Large intestine (tissue), 3 donors: Measurements from ENCODE around the gene CCDC88C. TPM values are rescaled to one million over a fixed set of nuclear protein-coding genes. Genes with fewer than 3 reads are reported as not detected.
"Not testable (repeated sequence)": the region's sequence is repeated elsewhere in the genome, so short reads cannot be mapped to it uniquely, and the experiment has no call there.

ENCODE experiments used
- DNase-seq, 2 donors: peaks; one replicate each; pipeline versions ENCODE4 v3.0.0 to v3.0.0-alpha.2; 2013
- H3K27ac ChIP-seq: one replicate; pipeline ENCODE4 v1.5.1; 2013; ENCODE audit warnings: low read length
- H3K27me3 ChIP-seq: 2 replicates; pipeline ENCODE4 v1.6.1; 2013; ENCODE audit warnings: low read length; ENCODE audit not compliant: control insufficient read depth, insufficient read depth
- H3K36me3 ChIP-seq: 2 replicates; pipeline ENCODE4 v1.6.1; 2013; ENCODE audit warnings: low read length; ENCODE audit not compliant: control insufficient read depth, insufficient read depth
- H3K4me1 ChIP-seq: one replicate; pipeline ENCODE4 v1.6.1; 2013; ENCODE audit warnings: low read length; ENCODE audit not compliant: control insufficient read depth, insufficient read depth
- H3K4me3 ChIP-seq: one replicate; pipeline ENCODE4 v1.5.1; 2013; ENCODE audit warnings: low read length
- H3K9me3 ChIP-seq: one replicate; pipeline ENCODE4 v1.6.1; 2013; ENCODE audit warnings: mild to moderate bottlenecking, low read depth, low read length, moderate library complexity; ENCODE audit not compliant: control insufficient read depth
- WGBS: methylation state at CpG from one replicate; pipeline ENCODE4 v1.1.5; 2013; ENCODE audit warnings: low lambda C conversion rate; ENCODE audit not compliant: insufficient coverage; 5-methylcytosine and 5-hydroxymethylcytosine counted together
- polyA plus RNA-seq: library from polyadenylated mRNA; unstranded; fragments of 120-200 nt; gene quantifications from one replicate; pipeline ENCODE4 v1.2.1, GENCODE V29; 2013

The CCDC88C gene
- polyA plus RNA-seq, 1 donor, result 28.0 TPM

GRCh38 chr14:91409240-91409639 lies 8.4 kb downstream of the CCDC88C start:
- not testable (repeated sequence) for H3K27me3 ChIP-seq, H3K27ac ChIP-seq, H3K9me3 ChIP-seq, DNase-seq, H3K4me3 ChIP-seq
- Histone ChIP-seq H3K4me1 (peaks cover 14% of the 10 kb centered on the region), H3K36me3 (peaks cover 18% of the 10 kb centered on the region)
- no CpG with 5 or more reads among the region's 6 CpGs for WGBS

- no peak for DNase-seq
- no peak overlapping the region for H3K4me3 ChIP-seq
- H3K36me3 ChIP-seq, result peaks cover 18% of the 10 kb centered on the region
- H3K27ac ChIP-seq, result no peak overlapping the region
- H3K9me3 ChIP-seq, result no peaks in the 10 kb centered on the region
- no CpG with 5 or more reads among the region's 5 CpGs for WGBS
- H3K27me3 ChIP-seq, result no peaks in the 10 kb centered on the region
- H3K4me1 ChIP-seq, result peaks cover 14% of the 10 kb centered on the region
These were observed 10.6 kb downstream of the CCDC88C start for GRCh38 chr14:91406982-91407381.

GRCh38 chr14:91406451-91406850 lies 11.2 kb downstream of the CCDC88C start:
- H3K27me3 ChIP-seq, result no peaks in the 10 kb centered on the region
- H3K4me3 ChIP-seq, result no peak overlapping the region
- DNase-seq, result no peak
- H3K36me3 ChIP-seq, result peaks cover 18% of the 10 kb centered on the region
- H3K4me1 ChIP-seq, result peaks cover 14% of the 10 kb centered on the region
- H3K9me3 ChIP-seq, result no peaks in the 10 kb centered on the region
- WGBS, result no CpG with 5 or more reads among the region's 8 CpGs
- no peak overlapping the region for H3K27ac ChIP-seq

GRCh38 chr14:91405724-91406435 lies 11.7 kb downstream of the CCDC88C start:
- Histone ChIP-seq H3K27ac (no peak overlapping the region), H3K4me3 (no peak overlapping the region), H3K36me3 (peaks cover 18% of the 10 kb centered on the region), H3K27me3 (no peaks in the 10 kb centered on the region), H3K9me3 (no peaks in the 10 kb centered on the region), H3K4me1 (peaks cover 15% of the 10 kb centered on the region)
- no peak for DNase-seq
- no CpG with 5 or more reads among the region's 7 CpGs for WGBS

GRCh38 chr14:91405241-91405721 lies 12.3 kb downstream of the CCDC88C start:
- WGBS, result no CpG with 5 or more reads among the region's 14 CpGs
- Histone ChIP-seq H3K27me3 (no peaks in the 10 kb centered on the region), H3K4me3 (no peak overlapping the region), H3K36me3 (peaks cover 18% of the 10 kb centered on the region), H3K9me3 (no peaks in the 10 kb centered on the region), H3K27ac (no peak overlapping the region), H3K4me1 (peaks cover 21% of the 10 kb centered on the region)
- no peak for DNase-seq

GRCh38 chr14:91402771-91403600 lies 14.6 kb downstream of the CCDC88C start:
- Histone ChIP-seq H3K4me3 (no peak overlapping the region), H3K27ac (peak overlapping the region; percentile 64), H3K4me1 (peaks cover 30% of the 10 kb centered on the region), H3K9me3 (no peaks in the 10 kb centered on the region), H3K36me3 (peaks cover 16% of the 10 kb centered on the region), H3K27me3 (no peaks in the 10 kb centered on the region)
- DNase-seq, result peak in 1 of 2 donors; percentile 81
- WGBS, result 0% methylated on average over 1 of the region's 18 CpGs

- Histone ChIP-seq H3K4me3 (no peak overlapping the region), H3K27me3 (no peaks in the 10 kb centered on the region), H3K36me3 (peaks cover 11% of the 10 kb centered on the region), H3K27ac (peak overlapping the region; percentile 64), H3K9me3 (no peaks in the 10 kb centered on the region), H3K4me1 (peaks cover 36% of the 10 kb centered on the region)
- no peak for DNase-seq
- WGBS, result 7% methylated on average over 2 of the region's 6 CpGs
These were observed 15.3 kb downstream of the CCDC88C start for GRCh38 chr14:91402348-91402747.

GRCh38 chr14:91401751-91402150 lies 15.9 kb downstream of the CCDC88C start:
- Histone ChIP-seq H3K4me1 (peaks cover 42% of the 10 kb centered on the region), H3K9me3 (no peaks in the 10 kb centered on the region), H3K27ac (peak overlapping the region; percentile 64), H3K36me3 (peaks cover 5% of the 10 kb centered on the region), H3K27me3 (no peaks in the 10 kb centered on the region), H3K4me3 (no peak overlapping the region)
- DNase-seq, result no peak
- WGBS, result 100% methylated on average over 1 of the region's 7 CpGs

- no peak overlapping the region for H3K27ac ChIP-seq
- H3K4me1 ChIP-seq, result peaks cover 46% of the 10 kb centered on the region
- DNase-seq, result no peak
- no peaks in the 10 kb centered on the region for H3K27me3 ChIP-seq
- no peaks in the 10 kb centered on the region for H3K9me3 ChIP-seq
- no peaks in the 10 kb centered on the region for H3K36me3 ChIP-seq
- WGBS, result no CpG with 5 or more reads among the region's 1 CpG
- H3K4me3 ChIP-seq, result no peak overlapping the region
These were observed 16.9 kb downstream of the CCDC88C start for GRCh38 chr14:91400696-91401095.

- peaks cover 46% of the 10 kb centered on the region for H3K4me1 ChIP-seq
These were observed 17.6 kb downstream of the CCDC88C start for GRCh38 chr14:91399868-91400640.

More at GRCh38 chr14:91399868-91400640, 17.6 kb downstream of the CCDC88C start:
- H3K36me3 ChIP-seq, result no peaks in the 10 kb centered on the region
- peak overlapping the region; percentile 8 for H3K27ac ChIP-seq
- H3K4me3 ChIP-seq, result peak overlapping the region; percentile 8
- H3K9me3 ChIP-seq, result no peaks in the 10 kb centered on the region
- 82% methylated on average over 3 of the region's 20 CpGs for WGBS
- DNase-seq, result peak; percentile 43 to 77
- H3K27me3 ChIP-seq, result no peaks in the 10 kb centered on the region
